Measurements from ENCODE around the gene UVRAG.

Gene UVRAG

DNA sequence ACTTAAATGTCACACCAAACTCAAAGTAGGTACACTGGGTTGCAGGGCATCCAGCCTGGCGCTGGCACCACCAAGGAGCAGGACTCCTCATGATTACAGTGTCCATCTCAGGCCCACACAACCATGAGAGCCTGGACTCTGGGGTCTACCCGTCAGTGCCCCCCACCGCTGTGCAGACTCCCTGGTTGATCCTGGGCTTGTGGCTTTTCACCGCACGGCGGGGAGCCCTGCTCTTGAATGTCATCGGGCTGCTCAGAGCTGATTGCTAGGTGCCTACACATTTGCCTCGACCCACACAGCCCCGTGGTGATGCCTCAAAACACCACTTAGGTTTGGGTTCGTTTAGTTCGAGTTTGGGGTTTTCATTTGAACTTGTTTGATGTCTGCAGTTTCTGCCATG is 328.3 kb downstream of the UVRAG start:
- TF ChIP-seq HOXD13 (CRISPR knock-in tag; IDR thresholded peaks at IDR 0.05; ENCODE audit: borderline replicate concordance) (no peak), ZFP41 (tag by site-specific recombination; IDR thresholded peaks at IDR 0.05; ENCODE audit: borderline replicate concordance) (no peak), GLI2 (tag by site-specific recombination; IDR thresholded peaks at IDR 0.05; ENCODE audit: borderline replicate concordance, low read depth) (no peak)
- H3K27ac ChIP-seq (ENCODE audit: extremely low read depth, low read depth, low read length): no peak overlapping the region
- H3K4me3 ChIP-seq (ENCODE audit: low read depth, low read length): no peak overlapping the region
- no peaks in the 10 kb centered on the region for H3K4me1 ChIP-seq (ENCODE audit: control insufficient read depth, insufficient read depth, low read length)
- H3K9me3 ChIP-seq (ENCODE audit: control insufficient read depth, insufficient read depth, low read depth, low read length): no peaks in the 10 kb centered on the region
- peaks cover 0 to 10% of the 10 kb centered on the region in 2 experiments; a peak in 1 of 3 replicates for H3K36me3 ChIP-seq (ENCODE audit: control insufficient read depth in 2 of 2, insufficient read depth in 1 of 2, low read length in 2 of 2)
- POLR2A ChIA-PET: no interaction called here
- CTCF ChIA-PET: interaction anchor here (1.7 to 4.8 kb wide), 2 partner anchors 9 to 246 kb away, joined by 8 to 24 read pairs; no protein-coding TSS in a partner anchor

DNA sequence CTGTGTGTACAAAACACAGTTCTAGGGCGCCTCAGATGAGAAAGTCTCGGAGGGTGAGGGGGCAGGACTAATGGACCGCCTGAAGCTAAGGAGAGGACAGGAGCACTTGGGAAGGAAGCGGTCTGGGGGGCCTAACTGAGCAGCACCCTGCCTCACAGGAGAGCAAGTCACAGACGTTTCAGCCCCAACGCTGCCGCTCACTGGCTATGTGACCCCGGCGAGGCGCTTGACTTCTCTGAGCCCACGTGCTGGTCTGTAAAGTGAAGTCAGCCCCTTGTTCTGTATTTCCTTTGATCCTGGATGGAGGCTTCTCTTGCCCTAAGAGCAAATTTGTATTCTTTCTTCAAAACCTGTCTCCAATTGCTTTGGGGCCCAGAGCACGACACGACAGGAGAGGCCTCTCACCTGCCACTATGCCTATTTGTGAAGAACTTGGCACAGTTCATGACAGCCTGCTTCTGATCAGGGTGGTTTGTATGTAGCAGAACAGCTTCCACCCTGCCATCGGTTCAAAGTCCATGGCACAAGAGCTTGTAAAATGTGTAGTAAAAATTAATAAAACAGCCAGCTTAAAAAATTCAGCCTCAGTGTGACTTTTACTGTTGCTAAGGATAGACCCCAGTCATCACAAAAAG is 332.2 kb downstream of the UVRAG start:
- peaks cover 0 to 4% of the 10 kb centered on the region in 2 experiments; a peak in 1 of 3 replicates for H3K36me3 ChIP-seq (ENCODE audit: control insufficient read depth in 2 of 2, insufficient read depth in 1 of 2, low read length in 2 of 2)
- no peak overlapping the region for H3K27ac ChIP-seq (ENCODE audit: extremely low read depth, low read depth, low read length)
- H3K9me3 ChIP-seq (ENCODE audit: control insufficient read depth, insufficient read depth, low read depth, low read length): no peaks in the 10 kb centered on the region
- POLR2A ChIA-PET: no interaction called here
- no peak for TF ChIP-seq ZNF280C (tag by site-specific recombination; IDR thresholded peaks at IDR 0.05)
- no peak overlapping the region for H3K4me3 ChIP-seq (ENCODE audit: low read depth, low read length)
- CTCF ChIA-PET: interaction anchor here (1.3 to 2.0 kb wide), 2 partner anchors 250 to 252 kb away, joined by 3 to 4 read pairs; no protein-coding TSS in a partner anchor
- no peaks in the 10 kb centered on the region for H3K4me1 ChIP-seq (ENCODE audit: control insufficient read depth, insufficient read depth, low read length)

GRCh38 chr11:76148231-76148630 is 333.2 kb downstream of the UVRAG start:
- H3K4me3 ChIP-seq (ENCODE audit: low read depth, low read length): no peak overlapping the region
- CTCF ChIA-PET: interaction anchor here (2.0 kb wide), 1 partner anchor 251 kb away, joined by 4 read pairs; no protein-coding TSS in a partner anchor
- TF ChIP-seq ZNF654 (tag by site-specific recombination; IDR thresholded peaks at IDR 0.05; ENCODE audit: low read depth) (no peak), ZNF274 (IDR thresholded peaks at IDR 0.05; ENCODE audit: low read length) (no peak), ZNF274 (tag by site-specific recombination; IDR thresholded peaks at IDR 0.05; ENCODE audit: borderline replicate concordance) (no peak), ZNF18 (tag by site-specific recombination; IDR thresholded peaks at IDR 0.05) (no peak), ZNF175 (tag by site-specific recombination; IDR thresholded peaks at IDR 0.05) (no peak), ZNF521 (tag by site-specific recombination; IDR thresholded peaks at IDR 0.05) (no peak), ZNF433 (tag by site-specific recombination; IDR thresholded peaks at IDR 0.05; ENCODE audit: low read depth) (no peak), ZSCAN23 (tag by site-specific recombination; IDR thresholded peaks at IDR 0.05) (no peak), ZNF324 (tag by site-specific recombination; IDR thresholded peaks at IDR 0.05) (no peak), ZNF223 (tag by site-specific recombination; IDR thresholded peaks at IDR 0.05) (no peak), ZFP69B (tag by site-specific recombination; IDR thresholded peaks at IDR 0.05) (no peak), GLIS2 (tag by site-specific recombination; IDR thresholded peaks at IDR 0.05) (no peak), ZSCAN30 (tag by site-specific recombination; IDR thresholded peaks at IDR 0.05) (no peak), REST (tag by site-specific recombination; IDR thresholded peaks at IDR 0.05) (no peak), ZNF707 (tag by site-specific recombination; IDR thresholded peaks at IDR 0.05) (no peak)
- TF ChIP-seq, protein P1, sequence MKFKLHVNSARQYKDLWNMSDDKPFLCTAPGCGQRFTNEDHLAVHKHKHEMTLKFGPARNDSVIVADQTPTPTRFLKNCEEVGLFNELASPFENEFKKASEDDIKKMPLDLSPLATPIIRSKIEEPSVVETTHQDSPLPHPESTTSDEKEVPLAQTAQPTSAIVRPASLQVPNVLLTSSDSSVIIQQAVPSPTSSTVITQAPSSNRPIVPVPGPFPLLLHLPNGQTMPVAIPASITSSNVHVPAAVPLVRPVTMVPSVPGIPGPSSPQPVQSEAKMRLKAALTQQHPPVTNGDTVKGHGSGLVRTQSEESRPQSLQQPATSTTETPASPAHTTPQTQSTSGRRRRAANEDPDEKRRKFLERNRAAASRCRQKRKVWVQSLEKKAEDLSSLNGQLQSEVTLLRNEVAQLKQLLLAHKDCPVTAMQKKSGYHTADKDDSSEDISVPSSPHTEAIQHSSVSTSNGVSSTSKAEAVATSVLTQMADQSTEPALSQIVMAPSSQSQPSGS (tag by site-specific recombination; IDR thresholded peaks at IDR 0.05; ENCODE audit: low read depth): no peak
- TF ChIP-seq, protein P2, sequence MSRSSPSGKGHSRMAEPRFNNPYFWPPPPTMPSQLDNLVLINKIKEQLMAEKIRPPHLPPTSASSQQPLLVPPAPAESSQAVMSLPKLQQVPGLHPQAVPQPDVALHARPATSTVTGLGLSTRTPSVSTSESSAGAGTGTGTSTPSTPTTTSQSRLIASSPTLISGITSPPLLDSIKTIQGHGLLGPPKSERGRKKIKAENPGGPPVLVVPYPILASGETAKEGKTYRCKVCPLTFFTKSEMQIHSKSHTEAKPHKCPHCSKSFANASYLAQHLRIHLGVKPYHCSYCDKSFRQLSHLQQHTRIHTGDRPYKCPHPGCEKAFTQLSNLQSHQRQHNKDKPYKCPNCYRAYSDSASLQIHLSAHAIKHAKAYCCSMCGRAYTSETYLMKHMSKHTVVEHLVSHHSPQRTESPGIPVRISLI (tag by site-specific recombination; IDR thresholded peaks at IDR 0.05): no peak
- no peaks in the 10 kb centered on the region for H3K9me3 ChIP-seq (ENCODE audit: control insufficient read depth, insufficient read depth, low read depth, low read length)
- no peaks in the 10 kb centered on the region for H3K4me1 ChIP-seq (ENCODE audit: control insufficient read depth, insufficient read depth, low read length)
- H3K36me3 ChIP-seq (ENCODE audit: control insufficient read depth in 2 of 2, insufficient read depth in 1 of 2, low read length in 2 of 2): no peaks in the 10 kb centered on the region
- POLR2A ChIA-PET: no interaction called here
- no peak overlapping the region for H3K27ac ChIP-seq (ENCODE audit: extremely low read depth, low read depth, low read length)

Data from HEK293 (cell line).